NOMO-1 (cell line): ENCODE data around the gene BTBD17.
"Not testable (repeated sequence)": the region's sequence is repeated elsewhere in the genome, so short reads cannot be mapped to it uniquely, and the experiment has no call there.

ENCODE experiments used
- DNase-seq, 2 experiments: peaks; one replicate each; lab custom pipeline; 2025; ENCODE audit not compliant: unreplicated experiment in 2 of 2; lab: John Stamatoyannopoulos, UW

BTBD17 gene

GRCh38 chr17:74361230-74362068 is at the start of gene BTBD17:
Gene BTBD17, minus strand, starts transcription at chr17:74361868. Its CDS starts 49 bp downstream, at chr17:74361819.
- no peak for DNase-seq

- DNase-seq: no peak
Observed at GRCh38 chr17:74410001-74410443, 48.4 kb upstream of the BTBD17 start.

DNA sequence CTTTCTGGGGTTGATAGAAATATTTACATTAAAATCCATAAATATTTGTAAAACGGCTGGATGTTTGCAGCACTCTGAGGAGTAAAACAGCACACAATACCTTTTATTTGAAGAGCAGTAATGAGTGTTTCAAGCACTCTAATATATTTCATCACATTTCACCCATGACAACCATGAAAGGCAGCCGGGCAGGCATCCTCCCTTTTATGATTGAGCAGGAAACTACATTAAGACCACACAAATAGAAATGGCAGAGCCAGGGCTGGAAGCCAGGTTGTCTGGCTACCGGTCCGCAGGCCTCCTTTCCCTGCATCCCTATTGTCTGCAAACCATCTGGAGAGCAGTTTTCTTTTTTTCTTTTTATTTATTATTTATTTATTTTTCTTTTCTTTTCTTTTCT is 47.1 kb upstream of the BTBD17 start:
- DNase-seq: no peak

- no peak for DNase-seq
Observed at GRCh38 chr17:74408262-74408661, 46.6 kb upstream of the BTBD17 start.

DNA sequence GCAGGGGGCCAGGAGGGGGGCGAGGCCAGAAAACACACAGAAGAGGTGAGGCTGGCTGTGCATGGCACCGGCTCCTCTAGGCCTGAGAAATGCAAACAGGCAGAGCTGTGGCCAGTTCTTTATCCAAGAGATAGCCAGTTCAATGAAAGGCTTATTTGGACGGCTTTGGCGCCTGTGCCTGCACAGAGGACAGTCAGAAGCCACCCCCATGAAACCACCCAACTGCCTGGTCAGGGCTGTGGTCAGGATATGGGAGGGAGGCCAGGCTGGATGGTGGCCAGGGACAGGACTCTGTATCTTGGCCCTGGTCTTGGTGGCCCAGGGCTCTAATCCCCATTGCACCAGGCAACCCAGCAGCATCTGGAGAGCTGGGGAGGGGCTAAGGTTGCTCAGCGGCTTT is 45.7 kb upstream of the BTBD17 start:
- DNase-seq: no peak

DNA sequence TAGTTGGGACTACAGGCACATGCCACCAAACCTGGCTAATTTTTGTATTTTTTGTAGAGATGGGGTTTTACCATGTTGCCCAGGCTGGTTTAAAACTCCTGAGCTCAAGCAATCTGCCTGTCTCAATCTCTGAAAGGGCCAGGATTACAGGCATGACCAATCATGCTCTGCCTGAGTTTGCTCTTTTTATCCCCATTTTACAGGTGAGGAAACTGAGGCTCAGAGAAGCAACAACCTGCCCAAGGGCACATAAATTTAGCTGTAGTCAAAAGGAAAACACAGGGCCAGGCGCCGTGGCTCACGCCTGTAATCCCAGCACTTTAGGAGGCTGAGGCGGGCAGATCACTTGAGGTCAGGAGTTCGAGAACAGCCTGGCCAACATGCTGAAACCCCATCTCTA is 43.6 kb upstream of the BTBD17 start:
- not testable (repeated sequence) for DNase-seq

DNA sequence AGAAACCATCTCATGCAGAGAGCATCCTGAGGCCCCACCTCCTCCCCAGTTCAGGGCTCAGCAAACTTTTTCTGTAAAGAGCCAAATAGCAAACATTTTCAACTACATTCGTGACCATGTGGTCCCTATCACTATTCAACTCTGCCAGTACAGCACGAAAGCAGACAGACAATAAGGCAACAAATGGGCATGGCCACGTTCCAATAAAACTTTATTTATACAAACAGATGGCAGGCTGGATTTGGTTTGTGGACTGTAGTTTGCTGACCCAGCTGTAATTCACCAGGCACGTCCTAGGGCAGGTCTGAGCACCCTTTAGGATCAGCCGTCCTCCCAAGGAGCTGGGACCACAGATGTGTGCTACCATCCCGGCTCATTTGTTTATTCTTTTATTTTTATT is 43.1 kb upstream of the BTBD17 start:
- no peak for DNase-seq

GRCh38 chr17:74404218-74404617 is 42.5 kb upstream of the BTBD17 start:
- no peak for DNase-seq

DNA sequence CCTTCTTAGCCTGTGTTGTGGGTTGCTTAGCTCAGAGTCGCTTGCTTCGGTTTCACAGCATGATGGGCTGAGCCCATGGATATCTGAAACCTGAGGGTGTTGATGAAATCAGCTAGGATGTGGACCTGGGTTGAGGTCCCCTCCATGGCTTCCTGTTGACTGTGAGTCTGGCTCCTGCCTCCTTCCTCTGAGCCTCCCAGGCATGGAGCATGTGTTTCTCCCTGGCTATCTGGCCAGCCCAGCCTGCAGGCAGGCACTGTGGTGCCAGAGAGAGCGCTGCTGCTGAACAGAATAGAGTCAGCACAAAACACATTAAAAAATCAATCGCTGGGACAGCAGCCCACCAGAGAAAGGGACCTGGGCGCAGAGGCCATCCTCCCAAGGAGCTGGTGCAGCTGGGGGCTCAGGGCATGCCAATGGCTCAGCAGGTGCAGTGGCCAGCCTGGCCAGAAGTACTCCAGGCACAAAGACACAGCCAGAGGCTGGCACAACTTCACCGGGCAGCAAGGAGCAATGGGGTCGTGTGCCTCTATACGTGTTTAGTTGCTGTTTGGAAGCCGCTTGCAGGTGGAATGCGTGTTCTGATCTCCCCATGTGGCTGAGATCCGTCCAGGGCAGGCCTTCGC is 42.0 kb upstream of the BTBD17 start:
- no peak for DNase-seq

DNA sequence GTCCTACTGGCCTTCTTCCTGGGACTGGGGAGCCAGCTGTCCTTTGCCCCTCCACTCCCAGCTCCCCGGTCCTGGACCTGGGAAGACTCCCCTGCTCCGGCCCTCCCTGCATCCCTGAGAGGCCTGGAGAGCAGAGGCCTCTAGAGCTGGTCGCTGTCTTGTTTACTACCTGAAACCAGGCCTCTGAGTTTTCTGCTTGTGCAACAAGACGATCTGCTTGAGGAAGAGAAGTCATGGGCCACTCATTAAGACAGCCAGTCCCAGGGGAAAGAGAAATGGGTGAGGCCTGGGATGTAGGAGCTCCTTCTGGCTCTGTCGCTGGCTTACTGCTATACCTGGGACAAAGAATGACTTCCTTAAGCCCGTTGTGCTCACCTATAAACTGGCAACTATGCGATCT is 40.4 kb upstream of the BTBD17 start:
- no peak for DNase-seq

DNA sequence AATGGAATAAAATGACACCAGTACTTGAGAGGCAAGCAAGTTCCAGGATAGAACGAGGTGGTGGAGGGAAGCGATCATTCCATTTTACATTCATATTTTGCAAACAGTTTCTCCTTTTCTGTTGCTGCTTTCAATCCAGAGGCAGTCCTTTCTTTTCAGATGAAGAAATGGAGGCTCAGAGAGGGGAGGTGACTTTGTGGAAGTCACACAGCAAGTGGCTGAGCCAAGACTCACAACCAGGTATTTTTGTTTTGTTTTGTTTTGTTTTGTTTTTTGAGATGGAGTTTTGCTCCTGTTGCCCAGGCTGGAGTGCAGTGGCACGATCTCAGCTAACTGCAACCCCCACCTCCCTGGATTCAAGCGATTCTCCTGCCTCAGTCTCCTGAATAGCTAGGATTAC is 34.9 kb upstream of the BTBD17 start:
- DNase-seq: no peak

GRCh38 chr17:74394977-74395376 is 33.3 kb upstream of the BTBD17 start:
- DNase-seq: no peak

- no peak for DNase-seq
Observed at GRCh38 chr17:74394275-74394950, 32.7 kb upstream of the BTBD17 start.

- no peak for DNase-seq
Observed at GRCh38 chr17:74393346-74393942, 31.8 kb upstream of the BTBD17 start.

DNA sequence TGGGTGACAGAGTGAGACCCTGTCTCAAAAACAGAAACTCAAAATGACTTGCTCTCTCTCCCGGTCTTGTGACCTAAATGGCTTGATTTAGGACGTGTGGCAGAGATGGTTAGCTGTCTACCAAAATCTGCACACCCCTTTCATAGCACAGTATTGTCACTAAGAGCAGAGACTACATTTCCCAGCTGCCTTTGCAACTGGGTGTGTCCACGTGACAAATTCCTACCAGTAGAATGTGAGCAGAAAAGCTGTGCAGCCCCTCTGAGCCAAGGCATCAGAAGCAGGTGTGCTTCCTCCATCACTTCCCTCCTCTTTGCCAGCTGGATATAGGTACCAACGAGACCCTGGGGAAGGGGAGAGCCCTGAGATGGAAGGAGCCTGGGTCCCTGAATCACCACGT is 31.2 kb upstream of the BTBD17 start:
- DNase-seq: no peak

- peak in 1 of 2 experiments; percentile 29 for DNase-seq
Observed at GRCh38 chr17:74391771-74392170, 30.1 kb upstream of the BTBD17 start.

DNA sequence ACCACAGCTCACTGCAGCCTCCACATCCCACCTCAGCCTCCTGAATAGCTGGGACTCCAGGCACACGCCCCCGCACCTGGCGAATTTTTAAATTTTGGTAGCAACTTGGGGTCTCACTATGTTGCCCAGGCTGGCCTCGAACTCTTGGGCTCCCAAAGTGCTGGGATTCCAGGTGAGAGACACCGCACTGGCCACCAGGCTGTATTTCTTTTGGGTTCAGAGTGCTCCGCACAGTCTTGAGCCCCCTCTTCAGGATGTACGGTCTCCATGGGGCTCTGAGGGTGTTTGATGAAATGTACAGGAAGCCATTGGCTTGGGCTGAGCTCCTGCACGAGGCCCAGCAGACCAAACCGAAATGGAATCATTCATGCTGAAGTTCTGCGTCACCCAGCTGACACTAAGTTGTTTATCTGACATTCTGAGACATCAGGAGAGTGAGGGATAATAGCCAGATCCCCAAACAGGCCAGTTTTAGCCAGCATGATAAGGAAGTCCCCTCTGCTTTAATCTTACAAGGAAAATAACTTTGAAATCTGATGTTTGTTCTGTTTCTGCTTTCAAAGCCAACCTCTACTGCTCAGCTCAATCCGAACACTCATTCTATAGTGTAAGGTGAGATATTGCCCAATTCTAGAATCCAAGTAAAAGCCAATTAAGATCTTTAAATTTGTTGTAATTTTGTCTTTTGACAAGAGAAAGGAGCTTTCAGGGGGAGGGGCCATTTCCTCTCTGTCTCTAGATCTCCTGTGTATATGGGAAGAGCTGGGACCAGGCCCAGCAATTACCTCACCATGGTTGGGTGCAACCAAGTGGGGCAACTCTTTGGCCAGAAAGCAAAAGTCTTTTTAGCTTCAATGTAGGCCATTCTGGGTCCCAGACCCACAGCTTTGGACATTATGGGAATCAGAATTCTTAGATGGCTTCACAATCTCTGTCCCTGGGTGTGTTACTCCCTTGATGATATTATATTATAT is 29.3 kb upstream of the BTBD17 start:
- no peak for DNase-seq

DNA sequence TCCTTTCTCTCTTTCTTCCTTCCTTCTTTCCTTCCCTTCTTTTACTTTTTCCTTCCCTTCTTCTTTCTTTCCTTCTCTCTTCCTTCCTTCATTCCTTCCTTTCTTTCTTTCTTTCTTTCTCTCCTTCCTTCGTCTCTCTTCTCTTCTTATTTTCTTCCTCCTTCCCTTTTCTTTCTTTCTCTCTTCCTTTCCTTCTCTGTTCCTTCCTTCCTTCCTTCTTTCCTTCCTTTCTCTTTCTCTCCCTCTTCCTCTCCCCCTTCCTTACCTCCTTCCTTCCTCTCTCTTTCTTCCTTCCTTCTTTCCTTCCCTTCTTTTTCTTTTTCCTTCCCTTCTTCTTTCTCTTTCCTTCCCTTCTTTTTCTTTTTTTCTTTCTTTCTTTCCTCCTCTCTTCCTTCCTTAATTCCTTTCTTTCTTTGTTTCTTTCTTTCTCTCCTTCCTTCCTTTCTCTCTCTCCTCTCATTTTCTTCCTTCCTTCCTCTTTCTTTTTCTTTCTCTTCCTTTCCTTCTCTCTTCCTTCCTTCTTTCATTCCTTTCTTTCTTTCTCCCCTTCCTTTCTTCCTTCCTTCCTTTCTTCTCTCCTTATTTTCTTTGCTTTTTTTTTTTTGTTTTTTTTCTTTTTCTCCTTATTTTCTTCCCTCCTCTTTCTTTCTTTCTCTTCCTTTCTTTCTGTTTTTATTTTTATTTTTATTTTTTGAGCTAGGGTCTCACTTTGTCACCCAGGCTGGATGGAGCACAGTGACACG is 28.4 kb upstream of the BTBD17 start:
- no peak for DNase-seq

DNA sequence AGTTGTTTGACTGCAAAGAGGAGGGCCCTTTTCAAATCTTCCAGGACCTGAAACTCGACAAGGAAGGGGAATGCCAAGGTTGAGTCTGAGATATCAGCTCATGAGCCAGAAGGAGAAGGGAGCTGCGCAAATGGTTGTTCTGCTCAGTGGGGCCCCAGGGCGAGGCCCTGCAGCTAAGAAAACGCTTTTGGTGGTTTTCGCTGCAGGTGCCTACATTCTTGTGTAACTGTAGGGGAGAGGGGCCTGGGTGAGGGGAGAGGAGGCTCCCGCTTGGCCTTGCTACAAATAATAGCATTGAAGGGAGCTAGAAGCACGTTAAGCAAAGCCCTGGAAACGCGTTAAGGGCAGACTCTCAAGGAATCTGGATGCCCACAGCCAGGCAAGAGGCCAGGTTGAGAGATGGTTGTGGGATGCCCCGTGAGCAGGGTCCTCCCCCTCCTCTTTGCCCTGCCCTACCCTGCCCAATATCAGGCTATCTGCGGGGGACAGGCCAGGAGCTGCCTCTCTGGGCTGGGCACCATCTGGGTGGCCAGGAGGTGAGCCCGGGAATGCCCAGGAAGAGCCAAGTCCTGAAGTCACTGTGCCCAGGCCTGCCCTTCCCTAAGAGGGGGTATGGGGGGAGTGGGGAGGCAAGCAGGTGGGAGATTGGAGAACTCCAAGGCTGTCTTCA is 27.6 kb upstream of the BTBD17 start:
- DNase-seq: peak in 1 of 2 experiments; percentile 31
